DMS114 treated with DMSO at 0.1 percent for 48 hours (cell line): ENCODE data around the gene PPP2R2B.

Experiments used
- DNase-seq: peaks from one replicate; lab custom pipeline; 2025; ENCODE audit not compliant: unreplicated experiment; lab: John Stamatoyannopoulos, UW

Gene PPP2R2B

DNA sequence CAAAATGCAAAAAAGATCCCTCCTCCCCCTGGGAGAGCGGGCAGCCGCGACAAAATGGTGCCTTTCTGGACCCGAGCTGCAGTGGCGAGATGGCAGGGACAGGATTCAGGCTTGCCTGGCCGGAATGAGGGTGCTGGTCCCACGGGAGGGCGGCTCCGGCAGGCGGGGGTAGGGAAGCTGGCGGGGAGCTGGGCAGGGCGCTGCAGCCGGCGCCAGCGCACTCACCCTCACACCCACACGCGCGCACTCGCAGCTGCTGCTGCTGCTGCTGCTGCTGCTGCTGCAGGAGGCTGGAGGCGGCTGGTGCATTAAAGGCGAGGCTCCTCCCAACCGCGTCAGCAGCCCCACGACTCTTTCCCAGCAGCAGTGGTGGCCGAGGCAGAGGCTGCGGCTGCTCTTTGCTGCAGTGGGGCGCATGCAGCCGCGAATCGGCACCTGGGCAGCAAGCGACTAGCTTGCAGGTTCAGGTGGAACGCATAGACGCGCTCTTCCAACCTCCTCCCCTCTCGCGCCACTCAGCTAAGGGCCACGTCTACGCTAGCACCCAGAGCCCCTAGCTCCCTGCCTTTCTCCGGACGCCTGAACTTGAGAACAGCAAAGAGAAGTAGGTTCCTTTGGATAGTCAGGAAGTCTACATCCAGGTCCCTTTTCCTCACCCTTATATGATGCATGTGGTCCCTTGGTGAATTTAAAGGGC lies at the start of gene PPP2R2B:
Gene PPP2R2B (minus strand): TSS at position 282 of the 697 bp plus-strand sequence.
- peak; percentile 35 for DNase-seq

DNA sequence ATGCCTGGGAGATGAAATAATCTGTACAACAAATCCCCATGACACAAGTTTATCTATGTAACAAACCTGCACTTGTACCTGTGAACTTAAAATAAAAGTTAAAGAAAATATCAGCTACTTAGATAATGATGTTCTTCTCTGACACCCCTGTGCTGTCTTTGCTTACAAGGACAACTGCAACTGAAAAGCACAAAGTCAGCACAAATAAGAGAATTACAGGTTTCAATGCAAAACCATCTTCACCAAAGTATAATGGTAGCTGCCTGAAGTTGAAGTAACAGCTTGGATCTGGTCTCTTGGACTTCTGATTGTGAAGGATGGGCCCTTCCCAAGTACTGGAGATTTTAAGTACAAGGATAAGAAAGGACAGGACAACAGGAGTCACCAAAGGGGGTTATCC lies 45.6 kb upstream of the PPP2R2B start:
- no peak for DNase-seq

DNA sequence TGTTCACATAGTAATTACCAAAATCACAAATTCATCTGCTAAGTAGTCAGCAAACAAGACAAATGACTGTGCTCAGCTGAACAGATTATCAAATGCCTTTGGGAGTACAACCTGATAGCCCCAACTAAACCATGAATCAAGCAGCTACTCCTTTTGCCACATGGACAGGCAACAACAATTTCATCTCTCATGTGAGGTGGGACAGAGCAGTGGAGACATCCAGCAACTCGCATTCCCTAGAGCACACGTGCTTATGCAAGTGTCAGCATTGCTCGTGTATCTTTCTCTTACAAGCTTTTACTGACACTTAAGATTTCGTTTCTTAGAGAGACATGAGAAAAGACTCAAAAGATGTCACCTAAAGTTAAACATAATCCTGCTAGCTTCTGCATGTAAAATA lies 42.7 kb upstream of the PPP2R2B start:
- no peak for DNase-seq

DNA sequence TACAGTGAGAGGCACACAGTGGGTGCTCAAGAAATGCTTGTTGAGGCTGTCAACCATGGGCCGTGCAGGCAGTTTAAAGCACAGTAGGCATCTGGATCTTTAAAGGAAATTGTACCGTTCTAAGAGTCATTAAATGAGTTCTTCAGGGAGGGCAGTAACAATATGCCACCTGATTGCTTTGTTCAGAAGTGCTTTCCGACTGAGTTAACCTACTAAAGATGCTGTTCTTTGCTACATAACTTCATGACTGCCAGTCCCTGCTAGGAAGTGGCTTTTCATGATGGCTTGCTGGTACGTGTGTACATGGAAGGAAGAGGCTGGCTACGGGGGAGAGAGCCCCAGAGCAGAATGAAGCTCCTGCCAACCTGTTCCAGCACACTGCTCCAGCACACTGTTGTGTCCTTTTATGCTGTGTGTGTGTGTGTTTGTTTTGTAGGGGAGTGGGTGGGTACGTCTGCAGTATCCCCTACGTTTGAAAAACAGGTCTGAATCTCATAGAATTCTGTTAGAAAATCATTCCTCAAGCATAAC lies 41.9 kb upstream of the PPP2R2B start:
- DNase-seq, result no peak

DNA sequence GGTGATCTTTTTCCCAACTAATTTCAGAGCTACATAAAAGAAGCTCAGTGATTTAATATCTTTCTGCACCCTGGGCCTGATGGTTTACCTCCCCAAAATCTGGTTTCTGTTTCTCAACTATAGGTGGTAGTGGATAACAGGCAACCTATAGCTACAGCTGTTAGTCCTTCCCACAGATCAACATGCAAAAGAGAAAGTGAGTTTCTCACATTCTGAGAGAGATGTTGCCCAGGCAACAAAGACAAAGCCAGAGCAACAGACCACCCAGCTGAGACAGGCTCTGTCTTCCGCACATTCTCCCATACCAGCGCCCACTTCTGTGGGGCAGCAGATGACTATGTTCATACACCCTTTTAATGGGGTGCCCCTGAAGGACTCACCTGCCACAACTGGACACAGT lies 40.7 kb upstream of the PPP2R2B start:
- no peak for DNase-seq

DNA sequence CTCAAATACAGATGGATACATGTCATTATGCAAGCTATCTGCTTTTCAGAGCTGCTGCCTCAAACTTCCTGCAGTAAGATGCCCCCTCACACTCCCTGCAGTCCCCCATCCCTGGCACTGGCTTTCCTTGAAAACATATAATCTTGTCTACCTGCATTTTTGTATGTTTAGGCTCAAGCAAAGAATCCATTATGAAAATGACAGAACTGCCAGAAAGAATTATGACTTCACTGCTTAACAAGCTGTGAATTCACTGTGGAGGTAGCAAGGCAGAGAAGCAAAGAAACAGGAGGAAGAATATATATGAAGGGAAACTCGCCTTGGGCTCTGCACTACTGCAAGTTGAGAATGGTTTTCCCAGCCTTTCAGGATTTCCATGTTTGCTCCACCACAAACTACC lies 39.4 kb upstream of the PPP2R2B start:
- no peak for DNase-seq

DNA sequence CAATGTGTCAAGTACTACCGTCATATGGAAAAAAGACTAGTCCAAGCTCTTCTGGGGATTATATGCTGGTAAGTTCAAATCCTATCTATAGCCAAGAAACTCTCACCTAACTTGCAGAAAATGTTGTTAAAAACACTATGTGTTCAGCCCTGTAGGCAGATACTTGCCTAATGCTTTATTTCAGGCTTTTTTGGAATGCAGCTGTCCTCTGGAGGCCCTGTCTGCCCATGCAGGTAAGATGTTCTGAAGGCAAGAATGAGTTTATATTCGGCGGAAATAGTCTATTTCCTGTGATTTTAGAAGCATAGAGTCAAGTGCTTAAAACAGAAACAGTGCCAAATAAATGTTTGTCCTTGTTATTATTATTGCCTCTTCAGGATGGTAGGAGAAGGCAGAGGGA lies 34.3 kb upstream of the PPP2R2B start:
- DNase-seq, result no peak

DNA sequence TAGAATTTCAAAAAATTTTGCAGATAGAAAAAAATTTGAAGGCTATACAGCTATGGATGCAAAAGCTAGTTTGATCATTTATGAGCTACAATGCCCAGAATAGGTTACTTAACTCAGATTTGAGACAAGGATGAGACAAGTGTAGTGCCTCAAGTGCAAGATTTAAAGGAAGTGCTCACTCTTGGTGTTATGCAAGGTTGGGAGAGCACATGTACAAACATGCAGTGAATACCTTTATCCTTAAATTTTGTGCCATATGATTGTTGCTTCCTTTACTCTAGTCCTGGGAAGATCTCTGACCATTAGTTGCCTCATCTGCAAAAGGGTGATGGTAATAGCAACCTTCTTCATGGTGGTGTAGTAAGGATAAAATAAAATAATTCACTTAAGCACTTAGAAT lies 31.7 kb upstream of the PPP2R2B start:
- no peak for DNase-seq

DNA sequence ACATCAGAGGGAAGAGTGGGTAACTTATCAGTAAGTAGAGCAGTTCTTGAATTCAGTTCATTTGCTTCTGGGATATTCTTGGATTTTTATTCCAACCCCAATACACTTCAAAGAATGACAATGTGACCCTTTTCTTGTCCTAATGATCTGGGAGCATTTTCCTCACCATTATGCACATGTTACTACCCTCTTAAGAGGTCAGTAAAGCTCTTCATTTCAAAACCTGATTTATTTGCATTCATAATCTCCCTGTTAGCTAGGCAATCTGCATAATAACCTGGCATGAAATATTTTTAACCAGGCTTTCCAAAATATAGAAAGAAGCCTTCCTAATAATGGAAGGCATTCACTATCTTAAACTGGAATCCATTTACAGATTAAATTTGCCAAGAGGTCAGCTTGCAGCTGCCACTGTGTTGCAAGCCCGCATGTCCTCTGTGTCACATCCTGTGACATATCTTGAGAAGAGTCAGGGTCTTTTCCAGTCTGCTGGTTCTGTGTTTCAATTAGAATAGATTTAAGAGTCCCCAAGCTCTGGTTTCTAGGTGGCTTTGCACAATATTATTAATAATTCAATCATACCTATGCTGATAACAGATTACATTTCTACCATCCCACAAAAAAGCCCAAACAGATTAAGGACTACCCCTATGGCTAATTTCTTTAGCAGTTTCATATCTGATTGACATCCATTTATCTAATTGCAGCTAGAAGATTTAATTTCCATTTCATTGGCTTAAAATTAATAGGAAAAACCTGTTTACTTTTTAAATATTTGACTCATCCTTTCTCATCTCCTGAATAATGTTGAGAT lies 30.9 kb upstream of the PPP2R2B start:
- no peak for DNase-seq

DNA sequence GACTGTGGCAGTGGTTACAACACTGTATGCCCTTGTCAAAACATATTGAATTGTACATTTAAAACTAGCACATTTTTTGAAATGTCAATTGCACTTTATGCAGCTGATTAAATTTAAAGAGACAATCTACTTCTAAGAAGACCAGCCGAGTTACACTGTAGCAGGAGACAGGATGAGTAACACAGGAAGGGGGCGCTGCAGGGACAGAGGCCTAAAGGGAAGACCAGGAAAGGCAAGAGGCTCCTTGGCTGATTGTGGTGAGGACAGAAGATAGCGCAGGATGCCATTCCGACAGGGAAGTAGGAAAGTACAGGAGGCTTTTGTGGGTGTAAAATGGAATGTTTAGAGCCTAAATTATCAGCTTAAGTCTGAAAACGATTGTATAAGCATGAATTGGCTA lies 28.2 kb upstream of the PPP2R2B start:
- DNase-seq, result no peak

DNA sequence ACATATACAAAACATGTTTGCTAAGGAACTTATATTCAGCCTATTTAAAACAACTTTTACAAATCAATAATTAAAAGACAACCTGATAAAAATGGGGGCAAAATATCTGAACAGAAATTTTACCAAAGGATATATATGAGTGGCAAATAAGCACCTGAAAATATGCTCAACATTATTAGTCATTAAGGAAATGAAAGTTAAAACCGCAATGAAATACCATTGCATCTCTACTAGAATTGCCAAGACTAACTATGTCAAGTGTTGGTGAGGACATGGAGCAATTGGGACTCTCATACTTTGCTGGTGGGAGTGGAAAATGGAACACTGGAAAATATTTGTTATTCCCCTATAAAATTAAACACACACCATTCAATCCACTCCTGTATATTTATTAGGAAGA lies 26.3 kb upstream of the PPP2R2B start:
- no peak for DNase-seq

DNA sequence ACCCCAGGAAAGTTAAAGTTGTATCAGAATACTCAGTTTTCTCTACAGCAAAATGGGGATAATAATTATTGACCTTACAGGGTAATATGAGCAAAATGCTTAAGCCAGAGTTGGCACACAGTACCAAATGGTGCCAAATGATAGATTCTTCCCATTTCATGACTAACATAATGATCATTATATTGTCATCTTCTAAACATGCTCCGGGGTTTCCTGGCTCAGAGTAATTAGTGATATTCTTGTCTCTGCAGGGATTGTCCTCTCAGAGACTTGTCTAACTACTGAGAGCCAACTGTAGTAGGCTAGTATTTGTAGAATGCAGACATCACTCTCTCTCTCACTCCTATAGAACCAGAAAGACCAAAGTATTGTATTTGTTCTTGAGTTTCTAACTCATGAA lies 25.2 kb upstream of the PPP2R2B start:
- DNase-seq, result no peak

DNA sequence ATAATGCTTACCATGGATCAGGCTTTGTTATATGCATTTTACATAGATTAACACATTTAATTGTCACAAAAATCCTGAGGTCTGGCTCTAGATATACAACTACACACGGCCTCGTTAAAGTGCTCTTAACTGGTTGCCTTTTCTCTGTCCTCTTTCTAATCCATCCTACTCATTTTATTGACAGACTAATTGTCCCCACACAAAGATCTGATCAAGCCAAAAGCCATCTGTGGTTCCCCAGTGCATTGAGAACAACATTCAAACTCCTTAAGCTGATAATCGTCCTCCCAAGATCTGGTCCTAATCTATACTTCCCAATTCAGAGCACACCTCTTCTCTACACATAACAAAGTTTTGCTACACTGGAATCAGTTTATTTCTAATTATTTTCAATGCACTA lies 23.9 kb upstream of the PPP2R2B start:
- DNase-seq, result no peak

DNA sequence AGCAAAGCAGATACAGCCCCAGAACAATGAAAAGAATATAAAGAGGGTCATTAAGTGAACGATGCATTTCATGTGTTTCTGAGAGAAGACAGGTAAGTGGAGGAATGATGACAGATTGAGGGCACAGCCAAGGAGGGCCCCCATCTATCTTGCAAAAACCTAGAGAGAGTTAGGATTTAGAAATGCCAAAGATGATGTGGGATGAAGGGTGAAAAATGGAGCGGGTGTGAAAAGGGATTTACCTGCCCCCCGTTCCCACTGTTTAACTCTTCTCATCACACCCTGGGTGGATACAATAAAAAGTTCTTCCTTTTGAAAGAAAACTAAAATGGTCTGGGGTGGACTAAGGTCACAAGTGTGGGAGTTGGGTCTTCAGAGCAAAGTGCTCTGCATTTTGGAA lies 18.5 kb upstream of the PPP2R2B start:
- no peak for DNase-seq

DNA sequence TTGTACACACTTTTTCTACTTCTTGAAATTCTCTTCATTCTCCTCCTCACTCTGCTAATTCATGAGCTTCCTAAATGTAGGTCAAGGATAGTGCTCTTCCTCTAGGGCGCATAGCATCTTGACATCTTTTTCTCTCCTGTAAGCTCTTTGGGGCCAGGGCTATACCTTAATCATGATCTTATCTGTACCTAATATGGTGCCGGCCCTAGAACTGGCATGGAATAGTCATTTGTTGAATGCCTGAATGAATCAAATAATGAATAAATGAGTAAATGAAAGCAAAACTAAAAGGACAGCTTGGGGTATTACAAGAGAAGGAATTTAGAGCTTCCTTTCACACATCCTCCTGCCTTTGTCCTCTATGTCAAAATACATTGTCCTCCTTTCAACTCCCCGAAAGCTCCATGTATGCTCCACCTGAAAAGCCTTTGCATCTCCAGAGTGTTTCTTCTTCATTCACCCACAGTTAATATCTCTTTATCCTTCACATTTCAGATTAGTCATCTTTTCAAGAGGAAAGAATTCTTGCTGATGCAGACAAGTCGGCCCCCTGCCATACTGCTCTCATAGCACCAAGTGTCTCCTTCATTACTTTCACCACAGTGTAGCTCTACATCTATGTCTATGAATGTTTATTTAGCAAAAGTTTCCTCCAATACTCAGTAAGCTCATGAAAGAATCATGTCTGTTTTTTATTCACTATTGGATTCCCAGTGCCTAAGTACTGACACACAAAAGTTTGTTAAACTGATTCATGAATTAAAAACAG lies 16.4 kb upstream of the PPP2R2B start:
- no peak for DNase-seq

DNA sequence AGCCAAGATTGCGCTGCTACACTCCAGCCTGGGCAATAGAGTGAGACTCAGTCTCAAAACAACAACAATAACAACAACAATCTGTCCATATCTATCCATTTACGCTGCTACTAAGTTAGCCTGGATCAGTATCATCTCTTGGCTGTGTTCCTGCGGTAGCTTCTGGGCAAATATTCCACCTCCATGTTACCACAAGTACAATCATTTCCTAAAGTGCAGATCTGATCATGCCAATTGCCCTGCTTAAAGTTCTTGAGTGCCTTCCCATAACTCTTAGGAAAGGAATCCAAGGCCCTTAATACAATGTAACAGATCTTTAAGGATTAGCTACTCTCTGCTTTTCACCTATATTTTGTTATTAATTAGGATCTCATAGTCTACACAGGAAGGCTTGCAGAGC lies 15.4 kb upstream of the PPP2R2B start:
- no peak for DNase-seq

DNA sequence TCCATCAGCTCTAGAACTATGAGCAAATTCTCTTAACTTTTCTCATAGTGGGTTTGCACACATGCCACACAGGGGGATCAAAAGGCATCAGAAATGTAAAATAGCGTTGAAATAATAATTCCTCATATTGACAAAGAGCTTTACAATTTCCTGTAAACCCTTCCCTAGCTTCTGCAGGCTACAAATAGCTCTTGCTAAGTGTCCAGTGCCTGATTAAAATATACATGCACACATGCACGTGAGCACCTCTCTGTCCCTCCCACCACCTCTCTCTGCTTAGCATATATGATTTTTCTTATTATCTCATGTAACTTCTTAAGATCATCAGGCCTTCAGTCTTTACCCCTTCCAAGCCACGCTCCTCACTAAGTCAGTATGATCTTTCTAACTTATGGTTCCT lies 13.7 kb upstream of the PPP2R2B start:
- no peak for DNase-seq

DNA sequence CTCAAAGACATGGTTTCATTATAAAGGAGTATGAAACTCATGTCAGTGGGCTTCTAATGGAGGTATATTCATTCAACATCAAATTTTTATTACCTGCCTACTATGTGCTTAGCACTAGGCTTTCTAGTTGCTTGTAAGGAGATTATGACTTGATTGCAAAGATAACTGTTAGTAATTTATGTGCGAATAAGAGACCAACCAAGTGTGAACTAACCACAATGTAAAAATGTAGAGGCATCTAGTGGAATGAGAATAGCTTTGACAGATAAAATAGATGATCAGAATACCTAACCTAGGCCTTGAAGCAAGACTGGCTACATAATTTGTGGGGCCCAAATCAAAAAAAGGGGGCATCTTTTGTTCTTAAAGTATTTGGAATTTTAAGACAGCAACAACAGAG lies 13.0 kb upstream of the PPP2R2B start:
- no peak for DNase-seq

DNA sequence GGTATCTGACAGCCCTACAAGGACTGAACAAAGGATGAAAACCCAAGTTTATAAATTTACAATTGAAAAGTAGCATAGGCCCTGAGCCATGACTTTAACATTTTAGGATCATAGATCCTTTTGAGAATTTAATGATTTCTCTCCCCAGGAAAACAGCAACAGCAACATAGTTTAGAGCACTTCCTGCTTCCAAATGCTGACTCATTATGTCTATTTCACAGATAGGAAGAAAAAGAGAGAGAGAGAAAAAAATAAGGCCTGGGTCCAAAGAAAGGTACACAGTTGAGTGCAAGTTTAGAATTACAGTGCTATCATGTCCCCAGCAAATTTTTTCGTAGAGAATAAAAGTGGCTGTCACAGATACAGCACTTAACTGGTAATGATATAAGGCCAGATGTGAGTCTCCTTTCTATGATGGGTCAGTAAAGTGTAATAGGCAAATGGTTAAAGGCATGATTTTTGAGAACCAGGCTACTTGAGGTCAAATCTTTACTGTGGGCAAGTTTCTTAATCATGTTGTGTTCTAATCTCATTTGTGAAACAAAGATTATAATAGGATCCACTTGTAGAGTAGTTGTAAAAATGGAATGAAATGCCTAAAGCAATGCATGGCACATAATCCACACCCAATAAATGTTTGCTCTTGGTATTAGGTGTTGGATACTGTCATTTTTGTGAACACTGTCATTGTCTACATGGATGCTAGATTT lies 12.3 kb upstream of the PPP2R2B start:
- DNase-seq, result no peak

DNA sequence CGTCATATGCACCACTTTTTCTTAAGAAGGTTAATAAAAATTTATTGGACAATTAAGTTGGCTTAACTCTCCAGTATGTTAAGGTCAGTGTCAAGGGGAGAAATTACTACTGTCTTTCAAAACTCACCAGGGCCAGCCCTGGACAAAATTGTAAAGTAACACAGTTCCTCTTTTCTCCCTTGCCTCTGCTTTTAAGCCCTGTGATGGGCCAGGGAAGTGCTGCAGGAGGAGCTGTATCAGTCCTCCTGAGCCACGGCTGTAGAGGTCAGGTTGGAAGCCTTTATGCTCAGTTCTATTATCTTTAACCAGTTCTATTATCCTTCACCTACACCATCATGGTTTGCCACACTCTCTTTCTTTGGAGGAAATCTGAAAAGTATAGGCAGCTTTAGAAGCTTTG lies 11.5 kb upstream of the PPP2R2B start:
- DNase-seq, result no peak

DNA sequence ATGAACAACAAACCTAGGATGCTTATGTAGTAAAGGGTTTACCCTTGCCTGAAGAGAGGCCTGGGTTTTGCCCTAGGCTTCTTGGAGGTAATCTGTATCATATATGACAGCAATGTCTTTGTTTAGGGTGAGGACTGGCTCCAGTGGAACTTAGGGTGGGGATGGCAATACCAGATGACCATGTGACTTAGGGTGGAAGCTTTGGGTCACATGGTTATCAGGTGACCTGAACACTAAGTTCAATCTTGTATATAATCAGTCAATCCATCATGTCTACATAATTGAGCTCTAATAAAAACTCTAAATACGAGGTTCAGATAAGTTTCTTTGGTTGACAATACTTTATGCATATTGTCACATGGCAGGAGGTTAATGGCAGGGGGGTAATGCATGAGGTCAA lies 10.6 kb upstream of the PPP2R2B start:
- no peak for DNase-seq
